H1 (cell line): ENCODE results near the gene AMPD3. TPM values are rescaled to one million over a fixed set of nuclear protein-coding genes. Genes with fewer than 3 reads are reported as not detected.

Experiments
- CREB1 ChIP-seq: IDR thresholded peaks from 2 replicates; pipeline ENCODE4 v1.6.1; 2012; ENCODE audit warnings: inconsistent platforms
- JUND ChIP-seq: IDR thresholded peaks from 2 replicates; pipeline ENCODE4 v1.6.1; 2011; ENCODE audit warnings: mild to moderate bottlenecking, improper control_type of control experiment, low read length
- RNF2 ChIP-seq: fragments of 200-900, 300-1000 bp; sonication (generic); IDR thresholded peaks from 2 replicates; pipeline ENCODE4 v1.7.1; 2016; ENCODE audit warnings: borderline replicate concordance, low read depth, mild to moderate bottlenecking, antibody characterized with exemption, low read length; ENCODE audit not compliant: poor library complexity, severe bottlenecking; ENCODE audit errors: missing control alignments
- SP1 ChIP-seq: IDR thresholded peaks from 2 replicates; pipeline ENCODE4 v1.6.1; 2011; ENCODE audit warnings: low read depth, low read length
- polyA plus RNA-seq, 7 experiments: library from polyadenylated mRNA; depleted of rRNA in 3 of 7; stranded (reverse) in 5 of 7; unstranded in 2 of 7; fragments of >200 nt in 5 of 7; fragments of 200-250 nt in 2 of 7; gene quantifications; 1 replicate in 5 of 7; 2 replicates in 1 of 7; 4 replicates in 1 of 7; pipeline versions ENCODE4 v1.2.1 to v1.2.3, GENCODE V29; 2011 to 2013; ENCODE audit warnings: missing spikeins in 2 of 7, mixed read lengths in 2 of 7
- total RNA-seq: library from RNA; stranded (reverse); fragmentation: NEBNext Ultra II Directional; extraction: Animal tissue kit (Norgen Biotek cat#: 25700); gene quantifications from 2 replicates; pipeline ENCODE4 v1.2.1, GENCODE V29; 2021

Gene AMPD3
- total and polyA plus RNA-seq, 2 of the 8 experiments (the other 6 are each of a cell fraction or from before 2014, with no cell fraction given) = 4.0 to 6.3 TPM

DNA sequence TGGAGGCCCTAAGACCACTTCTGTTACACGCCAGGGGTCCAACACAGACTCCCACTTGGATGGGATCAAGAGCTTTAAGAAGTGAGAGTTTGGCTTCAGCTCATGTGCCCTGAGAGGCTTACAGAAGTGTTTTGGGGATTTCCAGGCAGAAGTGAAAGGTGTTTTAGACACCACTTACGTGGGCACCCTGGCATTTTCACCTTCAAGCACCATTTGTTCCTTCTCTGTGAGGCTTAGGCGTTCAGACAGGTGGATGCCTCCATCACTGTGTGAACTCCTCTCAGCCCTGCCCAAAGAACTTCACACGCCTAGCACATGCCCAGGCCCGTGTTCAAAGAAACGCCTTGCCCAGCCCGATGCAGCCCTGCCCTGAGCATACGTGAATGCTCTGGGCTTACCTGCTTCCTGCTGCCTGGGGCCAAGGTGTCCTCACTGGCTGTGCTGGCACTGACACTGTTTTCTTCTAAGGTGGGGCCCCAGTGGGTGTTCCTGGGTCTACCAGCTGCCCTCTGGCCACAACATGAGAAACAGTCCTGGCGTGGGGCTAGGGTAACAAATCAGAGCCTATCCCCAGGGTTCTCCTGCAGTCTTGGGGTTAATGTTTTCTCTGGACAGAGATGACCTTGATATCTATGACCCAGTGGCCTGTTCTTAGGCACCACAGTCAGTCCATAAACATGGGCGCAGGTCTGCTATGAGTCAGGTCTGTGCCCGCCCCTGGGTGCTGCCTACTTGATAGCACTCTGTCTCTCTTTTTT, 34.0 kb downstream of the AMPD3 start (continued):
- TF ChIP-seq RNF2 (no peak), JUND (no peak), SP1 (no peak), CREB1 (no peak)
